ENCODE results near the gene LACTBL1. TPM values are rescaled to one million over a fixed set of nuclear protein-coding genes. Genes with fewer than 3 reads are reported as not detected.

The LACTBL1 gene
- total RNA-seq, 1 experiment from 2014 or later = not detected

- no peak overlapping the region for H3K14ac ChIP-seq (ENCODE audit: insufficient read depth, low read length)
- H3K9ac ChIP-seq (ENCODE audit: extremely low read depth, insufficient read length, low read length) = no peak overlapping the region
- WGBS (ENCODE audit: extremely low coverage, insufficient read length, low lambda C conversion rate) = no CpG with 5 or more reads among the region's 5 CpGs
- no peak for DNase-seq
- H3K23ac ChIP-seq (ENCODE audit: insufficient read length, low read depth, low read length) = no peak overlapping the region
- no peak overlapping the region for H4K8ac ChIP-seq (replicated peaks; ENCODE audit: insufficient read length, low read depth, low read length)
- H3K27me3 ChIP-seq (ENCODE audit: insufficient read depth, low read length) = no peaks in the 10 kb centered on the region
- H3K18ac ChIP-seq (ENCODE audit: insufficient read length, low read depth, low read length) = no peak overlapping the region
- H2BK12ac ChIP-seq (ENCODE audit: insufficient read length, low read depth, low read length) = no peak overlapping the region
- H2BK15ac ChIP-seq (ENCODE audit: low read depth, low read length) = no peak overlapping the region
- H3K79me2 ChIP-seq (ENCODE audit: insufficient read depth, low read length) = no peaks in the 10 kb centered on the region
- no peak for TF ChIP-seq CTCF (conservative IDR thresholded peaks at IDR 0.05)
- H3K4me1 Mint-ChIP-seq = peaks cover 12 to 18% of the 10 kb centered on the region in 2 experiments
- no peak overlapping the region for H2AK5ac ChIP-seq (ENCODE audit: insufficient read length, low read length)
- H3K23me2 ChIP-seq (ENCODE audit: insufficient read length, low read depth, low read length, poor library complexity, severe bottlenecking) = no peaks in the 10 kb centered on the region
- H4K20me1 ChIP-seq (ENCODE audit: control insufficient read depth, insufficient read depth, insufficient read length) = no peaks in the 10 kb centered on the region
- H3K27ac Mint-ChIP-seq = no peak overlapping the region; a peak in 1 of 7 replicates
- H3K36me3 Mint-ChIP-seq (ENCODE audit: insufficient read depth in 1 of 3, low read depth in 3 of 3) = no peaks in the 10 kb centered on the region
- no peaks in the 10 kb centered on the region for H3K79me1 ChIP-seq (ENCODE audit: insufficient read depth, low read depth, low read length, poor library complexity, severe bottlenecking)
- no peak overlapping the region for H4K91ac ChIP-seq (ENCODE audit: insufficient read length, low read depth, low read length)
- no peak overlapping the region for H3K4me3 Mint-ChIP-seq
- H2BK20ac ChIP-seq (ENCODE audit: low read depth, low read length, poor library complexity, severe bottlenecking) = no peak overlapping the region
- H3K9me3 ChIP-seq (ENCODE audit: control insufficient read depth, low read depth, low read length) = no peaks in the 10 kb centered on the region
- H4K5ac ChIP-seq (ENCODE audit: insufficient read length, low read depth, low read length) = no peak overlapping the region
- no peak overlapping the region for H3K4ac ChIP-seq (ENCODE audit: low read depth, low read length)
- no peaks in the 10 kb centered on the region for H3K4me1 ChIP-seq (ENCODE audit: insufficient read depth, low read length)
- no peaks in the 10 kb centered on the region; the same call in 1 of the 2 replicates for H3K27me3 Mint-ChIP-seq (ENCODE audit: low read depth)
- H2BK120ac ChIP-seq (ENCODE audit: low read depth, low read length, poor library complexity, severe bottlenecking) = no peak overlapping the region
- no peak overlapping the region for H2AFZ ChIP-seq (ENCODE audit: low read length)
- H3K4me2 ChIP-seq (ENCODE audit: insufficient read depth, insufficient read length, low read length) = no peak overlapping the region
- H3K56ac ChIP-seq (ENCODE audit: insufficient read length, low read depth, low read length) = no peak overlapping the region
- H3T11ph ChIP-seq (ENCODE audit: low read length) = no peak overlapping the region
- H3K9me3 Mint-ChIP-seq = no peaks in the 10 kb centered on the region
- H2BK5ac ChIP-seq (ENCODE audit: insufficient read length, low read length) = no peak overlapping the region
- no peak overlapping the region for H3K27ac ChIP-seq (ENCODE audit: insufficient read length, low read depth, low read length)
Observed at GRCh38 chr1:22917989-22918388, 54.7 kb downstream of the LACTBL1 start.
